Ascending aorta (tissue), 2 donors: Measurements from ENCODE around the gene PTPN13. TPM values are rescaled to one million over a fixed set of nuclear protein-coding genes. Genes with fewer than 3 reads are reported as not detected.

ENCODE experiments used
- DNase-seq, 2 donors: peaks; one replicate each; pipeline ENCODE4 v3.0.0-alpha.2; 2019; ENCODE audit warnings: low spot score in 2 of 2
- H3K27ac ChIP-seq, 2 donors: fragments of 200-600 bp; sonication (generic); one replicate each; pipeline ENCODE4 v1.5.1; 2016 to 2017; ENCODE audit warnings: mild to moderate bottlenecking in 1 of 2
- H3K27me3 ChIP-seq: fragments of 200-600 bp; sonication (generic); one replicate; pipeline ENCODE4 v1.5.1; 2017
- H3K36me3 ChIP-seq, 2 donors: fragments of 200-600 bp; sonication (generic); one replicate each; pipeline ENCODE4 v1.5.1; 2016
- H3K4me1 ChIP-seq, 2 donors: fragments of 200-600 bp; sonication (generic); one replicate each; pipeline ENCODE4 v1.5.1; 2016 to 2017; ENCODE audit warnings: mild to moderate bottlenecking in 1 of 2
- H3K4me3 ChIP-seq, 2 donors: fragments of 200-600 bp; sonication (generic); one replicate each; pipeline ENCODE4 v1.5.1; 2016 to 2017; ENCODE audit warnings: mild to moderate bottlenecking in 1 of 2
- H3K9me3 ChIP-seq, 2 donors: fragments of 200-600 bp; sonication (generic); one replicate each; pipeline ENCODE4 v1.5.1; 2016
- intact Hi-C: fragments of 100-400 bp; cut with DNase I; formaldehyde crosslinking; loops from one replicate; pipeline ENCODE4 v1.15.1; 2023
- total RNA-seq: library from RNA; depleted of rRNA; stranded (reverse); fragments of >200 nt; gene quantifications from one replicate; pipeline ENCODE4 v1.1.0, GENCODE V29; 2016
- TF ChIP-seq, protein P1 (sequence below), 3 experiments: fragments of 200-600 bp in 2 of 3; fragments of 450-650 bp in 1 of 3; sonication (generic) in 2 of 3; IDR thresholded peaks; one replicate each; pipeline ENCODE4 v1.5.1; 2016 to 2019; ENCODE audit warnings: antibody characterized with exemption in 3 of 3, mild to moderate bottlenecking in 1 of 3, moderate library complexity in 1 of 3

Gene PTPN13
- total RNA-seq, 1 donor from 2014 or later: 20.8 TPM

GRCh38 chr4:86614865-86615264, 20.8 kb downstream of the PTPN13 start:
- intact Hi-C loops: no loop called here
- Histone ChIP-seq H3K36me3 (no peaks in the 10 kb centered on the region), H3K9me3 (no peaks in the 10 kb centered on the region), H3K27me3 (no peaks in the 10 kb centered on the region), H3K4me1 (peaks cover 0 to 3% of the 10 kb centered on the region in 2 donors), H3K27ac (no peak overlapping the region), H3K4me3 (no peak overlapping the region)
- DNase-seq: no peak
- TF ChIP-seq, protein P1, sequence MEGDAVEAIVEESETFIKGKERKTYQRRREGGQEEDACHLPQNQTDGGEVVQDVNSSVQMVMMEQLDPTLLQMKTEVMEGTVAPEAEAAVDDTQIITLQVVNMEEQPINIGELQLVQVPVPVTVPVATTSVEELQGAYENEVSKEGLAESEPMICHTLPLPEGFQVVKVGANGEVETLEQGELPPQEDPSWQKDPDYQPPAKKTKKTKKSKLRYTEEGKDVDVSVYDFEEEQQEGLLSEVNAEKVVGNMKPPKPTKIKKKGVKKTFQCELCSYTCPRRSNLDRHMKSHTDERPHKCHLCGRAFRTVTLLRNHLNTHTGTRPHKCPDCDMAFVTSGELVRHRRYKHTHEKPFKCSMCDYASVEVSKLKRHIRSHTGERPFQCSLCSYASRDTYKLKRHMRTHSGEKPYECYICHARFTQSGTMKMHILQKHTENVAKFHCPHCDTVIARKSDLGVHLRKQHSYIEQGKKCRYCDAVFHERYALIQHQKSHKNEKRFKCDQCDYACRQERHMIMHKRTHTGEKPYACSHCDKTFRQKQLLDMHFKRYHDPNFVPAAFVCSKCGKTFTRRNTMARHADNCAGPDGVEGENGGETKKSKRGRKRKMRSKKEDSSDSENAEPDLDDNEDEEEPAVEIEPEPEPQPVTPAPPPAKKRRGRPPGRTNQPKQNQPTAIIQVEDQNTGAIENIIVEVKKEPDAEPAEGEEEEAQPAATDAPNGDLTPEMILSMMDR (IDR thresholded peaks at IDR 0.05): no peak

DNA sequence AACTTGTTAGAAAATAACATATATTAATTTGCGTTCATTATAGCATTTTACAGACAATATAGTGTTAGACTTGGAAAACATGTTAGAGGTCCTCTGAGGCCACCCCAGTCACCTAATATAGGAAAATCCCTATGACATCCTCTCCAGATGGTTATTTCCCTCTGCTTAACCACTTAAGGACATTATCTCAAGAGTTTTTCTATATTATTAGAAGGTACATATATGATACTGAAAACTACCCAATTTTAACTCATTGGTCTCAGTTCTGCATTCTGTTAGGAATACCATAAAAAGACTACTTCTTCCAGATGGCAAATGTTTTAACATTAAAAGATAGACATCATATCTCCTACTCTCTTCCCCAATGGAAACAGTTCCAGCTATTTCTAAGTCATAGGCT, 21.4 kb downstream of the PTPN13 start:
- no peaks in the 10 kb centered on the region for H3K9me3 ChIP-seq
- H3K27me3 ChIP-seq: no peaks in the 10 kb centered on the region
- no peak overlapping the region for H3K4me3 ChIP-seq
- H3K27ac ChIP-seq: no peak overlapping the region
- peaks cover 0 to 3% of the 10 kb centered on the region in 2 donors for H3K4me1 ChIP-seq
- TF ChIP-seq, protein P1 (IDR thresholded peaks at IDR 0.05): no peak
- no peak for DNase-seq
- H3K36me3 ChIP-seq: no peaks in the 10 kb centered on the region
- intact Hi-C loops: no loop called here

DNA sequence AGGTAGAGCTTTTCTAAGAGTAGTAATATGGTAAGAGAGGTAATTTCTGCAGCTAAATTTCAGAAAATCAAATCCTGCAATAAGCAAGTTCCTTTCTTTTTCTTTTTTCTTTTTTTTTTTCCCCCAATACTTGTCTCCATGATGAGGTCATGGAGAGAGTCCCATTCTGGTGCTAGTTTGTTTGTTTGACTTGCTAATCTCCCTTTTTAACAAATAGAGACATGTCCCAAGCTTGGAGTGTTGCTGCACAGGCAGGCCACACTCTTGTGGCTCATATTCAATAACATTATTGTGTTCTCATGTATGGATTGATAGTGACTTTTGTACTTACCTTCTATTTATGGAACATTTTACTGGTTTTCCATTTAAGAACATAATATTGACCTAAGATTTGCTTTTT, 25.5 kb downstream of the PTPN13 start:
- no peak for DNase-seq
- no peaks in the 10 kb centered on the region for H3K27me3 ChIP-seq

GRCh38 chr4:86621435-86621834, 27.3 kb downstream of the PTPN13 start:
- Histone ChIP-seq H3K27ac (no peak overlapping the region), H3K9me3 (no peaks in the 10 kb centered on the region), H3K4me1 (no peaks in the 10 kb centered on the region), H3K36me3 (no peaks in the 10 kb centered on the region), H3K27me3 (no peaks in the 10 kb centered on the region), H3K4me3 (no peak overlapping the region)
- no peak for DNase-seq
- TF ChIP-seq, protein P1 (IDR thresholded peaks at IDR 0.05): no peak
- intact Hi-C loops: no loop called here

More for the DNA sequence above, 25.5 kb downstream of the PTPN13 start:
- TF ChIP-seq, protein P1 (IDR thresholded peaks at IDR 0.05): no peak
- H3K27ac ChIP-seq: no peak overlapping the region
- H3K4me3 ChIP-seq: no peak overlapping the region
- H3K9me3 ChIP-seq: no peaks in the 10 kb centered on the region
- no peaks in the 10 kb centered on the region for H3K36me3 ChIP-seq
- no peaks in the 10 kb centered on the region for H3K4me1 ChIP-seq
- intact Hi-C loops: no loop called here

DNA sequence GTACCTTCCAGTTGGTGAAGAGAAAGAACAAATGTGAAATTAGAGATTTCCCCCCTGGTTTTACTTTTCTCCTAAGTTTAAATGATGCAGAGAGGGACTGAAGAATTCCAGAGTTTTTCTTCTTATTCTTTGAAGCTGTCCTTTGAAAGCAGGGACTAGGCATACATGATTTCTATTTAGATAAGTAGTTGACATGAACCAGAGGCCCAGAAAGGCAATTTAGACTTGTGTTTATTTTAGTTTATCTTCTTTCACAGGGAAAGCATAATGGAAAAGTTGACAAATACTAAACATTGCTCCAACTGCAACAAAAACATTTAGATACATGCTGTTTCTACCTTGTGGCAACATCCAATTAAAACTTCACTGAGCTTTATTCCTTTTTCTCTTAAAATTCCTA, 32.0 kb downstream of the PTPN13 start:
- H3K27ac ChIP-seq: no peak overlapping the region
- intact Hi-C loops: no loop called here
- H3K4me1 ChIP-seq: no peaks in the 10 kb centered on the region
- H3K36me3 ChIP-seq: no peaks in the 10 kb centered on the region
- no peak overlapping the region for H3K4me3 ChIP-seq
- DNase-seq: no peak
- no peaks in the 10 kb centered on the region for H3K9me3 ChIP-seq
- TF ChIP-seq, protein P1 (IDR thresholded peaks at IDR 0.05): no peak
- H3K27me3 ChIP-seq: no peaks in the 10 kb centered on the region
